ENCODE results near the gene TCN2.

GRCh38 chr22:30635273-30636225 is 28.6 kb downstream of the TCN2 start, which contains the start of gene SLC35E4:
- TF ChIP-seq, protein P1, sequence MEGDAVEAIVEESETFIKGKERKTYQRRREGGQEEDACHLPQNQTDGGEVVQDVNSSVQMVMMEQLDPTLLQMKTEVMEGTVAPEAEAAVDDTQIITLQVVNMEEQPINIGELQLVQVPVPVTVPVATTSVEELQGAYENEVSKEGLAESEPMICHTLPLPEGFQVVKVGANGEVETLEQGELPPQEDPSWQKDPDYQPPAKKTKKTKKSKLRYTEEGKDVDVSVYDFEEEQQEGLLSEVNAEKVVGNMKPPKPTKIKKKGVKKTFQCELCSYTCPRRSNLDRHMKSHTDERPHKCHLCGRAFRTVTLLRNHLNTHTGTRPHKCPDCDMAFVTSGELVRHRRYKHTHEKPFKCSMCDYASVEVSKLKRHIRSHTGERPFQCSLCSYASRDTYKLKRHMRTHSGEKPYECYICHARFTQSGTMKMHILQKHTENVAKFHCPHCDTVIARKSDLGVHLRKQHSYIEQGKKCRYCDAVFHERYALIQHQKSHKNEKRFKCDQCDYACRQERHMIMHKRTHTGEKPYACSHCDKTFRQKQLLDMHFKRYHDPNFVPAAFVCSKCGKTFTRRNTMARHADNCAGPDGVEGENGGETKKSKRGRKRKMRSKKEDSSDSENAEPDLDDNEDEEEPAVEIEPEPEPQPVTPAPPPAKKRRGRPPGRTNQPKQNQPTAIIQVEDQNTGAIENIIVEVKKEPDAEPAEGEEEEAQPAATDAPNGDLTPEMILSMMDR (IDR thresholded peaks at IDR 0.05): peak; percentile 42
- TF ChIP-seq EZH2 (IDR thresholded peaks at IDR 0.05): no peak

Data from neural progenitor cell (in vitro differentiated cells).